OCI-LY7 (cell line): ENCODE results near the gene HIGD2A.

Source experiments
- CTCF ChIP-seq: fragments of 200-600 bp; sonication (generic); conservative IDR thresholded peaks from 2 replicates; pipeline ENCODE4 v1.5.1; 2014; ENCODE audit warnings: mild to moderate bottlenecking, antibody characterized with exemption, low read length, moderate library complexity, mixed read lengths
- EZH2phosphoT487 ChIP-seq: fragments of 200-600 bp; sonication (generic); IDR thresholded peaks from 2 replicates; pipeline ENCODE4 v1.6.1; 2018; ENCODE audit warnings: low read depth, borderline replicate concordance, mild to moderate bottlenecking, mixed run types, antibody characterized with exemption, low read length, moderate library complexity, mixed read lengths

GRCh38 chr5:176407456-176408251 lies 19.1 kb downstream of the HIGD2A start:
- TF ChIP-seq CTCF (no peak), EZH2phosphoT487 (no peak)
